Activated CD8-positive, alpha-beta memory T cell treated with anti-CD3 and anti-CD28 coated beads for 1 hour (primary cell): ENCODE data around the gene GPR52.
"Not testable (repeated sequence)": the region's sequence is repeated elsewhere in the genome, so short reads cannot be mapped to it uniquely, and the experiment has no call there.

Experiments used
- DNase-seq, 2 donors: peaks; one replicate each; pipeline ENCODE4 v3.0.0-alpha.2; 2020; ENCODE audit warnings: low read depth in 1 of 2; ENCODE audit errors: extremely low read depth in 1 of 2

GPR52 gene, protein sequence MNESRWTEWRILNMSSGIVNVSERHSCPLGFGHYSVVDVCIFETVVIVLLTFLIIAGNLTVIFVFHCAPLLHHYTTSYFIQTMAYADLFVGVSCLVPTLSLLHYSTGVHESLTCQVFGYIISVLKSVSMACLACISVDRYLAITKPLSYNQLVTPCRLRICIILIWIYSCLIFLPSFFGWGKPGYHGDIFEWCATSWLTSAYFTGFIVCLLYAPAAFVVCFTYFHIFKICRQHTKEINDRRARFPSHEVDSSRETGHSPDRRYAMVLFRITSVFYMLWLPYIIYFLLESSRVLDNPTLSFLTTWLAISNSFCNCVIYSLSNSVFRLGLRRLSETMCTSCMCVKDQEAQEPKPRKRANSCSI

DNA sequence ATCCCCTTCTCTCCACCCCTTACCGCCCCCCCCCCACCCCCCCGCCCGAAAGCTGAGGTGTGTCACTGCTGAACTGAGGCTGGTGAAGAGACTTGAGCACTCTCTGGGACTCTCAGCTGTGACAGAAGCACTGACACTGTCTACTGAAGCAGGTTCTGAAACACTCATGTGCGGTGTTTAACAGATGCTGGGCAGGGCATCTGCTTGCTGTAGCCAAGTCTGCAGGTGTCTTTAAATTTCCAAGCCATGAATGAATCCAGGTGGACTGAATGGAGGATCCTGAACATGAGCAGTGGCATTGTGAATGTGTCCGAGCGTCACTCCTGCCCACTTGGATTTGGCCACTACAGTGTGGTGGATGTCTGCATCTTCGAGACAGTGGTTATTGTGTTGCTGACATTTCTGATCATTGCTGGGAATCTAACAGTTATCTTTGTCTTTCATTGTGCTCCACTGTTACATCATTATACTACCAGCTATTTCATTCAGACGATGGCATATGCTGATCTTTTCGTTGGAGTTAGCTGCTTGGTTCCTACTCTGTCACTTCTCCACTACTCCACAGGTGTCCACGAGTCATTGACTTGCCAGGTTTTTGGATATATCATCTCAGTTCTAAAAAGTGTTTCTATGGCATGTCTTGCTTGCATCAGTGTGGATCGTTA is at the start of gene GPR52:
Gene GPR52, plus strand, starts transcription at position 99 of the 665 bp plus-strand sequence. Its CDS starts 148 bp downstream, at position 247.
- DNase-seq = no peak

DNA sequence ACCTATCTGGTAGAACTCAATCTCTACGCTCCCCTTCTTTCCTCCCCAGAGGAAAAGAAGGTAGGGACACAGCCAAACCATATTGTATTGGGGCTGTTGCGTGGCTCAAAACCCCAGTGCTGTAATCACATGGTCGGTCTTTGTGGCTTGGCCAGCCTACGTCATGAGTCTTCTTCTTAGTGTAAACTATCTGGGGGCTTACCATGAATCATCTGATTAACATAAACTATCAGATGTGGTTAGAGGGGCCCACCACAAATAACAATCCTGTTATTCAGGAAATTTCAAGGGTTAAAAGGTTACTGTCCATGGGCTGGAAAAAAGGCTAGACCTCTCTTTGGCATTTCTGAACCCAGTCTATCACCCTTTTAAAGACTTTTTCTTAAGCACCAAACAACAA is 49.5 kb upstream of the GPR52 start:
- no peak for DNase-seq

DNA sequence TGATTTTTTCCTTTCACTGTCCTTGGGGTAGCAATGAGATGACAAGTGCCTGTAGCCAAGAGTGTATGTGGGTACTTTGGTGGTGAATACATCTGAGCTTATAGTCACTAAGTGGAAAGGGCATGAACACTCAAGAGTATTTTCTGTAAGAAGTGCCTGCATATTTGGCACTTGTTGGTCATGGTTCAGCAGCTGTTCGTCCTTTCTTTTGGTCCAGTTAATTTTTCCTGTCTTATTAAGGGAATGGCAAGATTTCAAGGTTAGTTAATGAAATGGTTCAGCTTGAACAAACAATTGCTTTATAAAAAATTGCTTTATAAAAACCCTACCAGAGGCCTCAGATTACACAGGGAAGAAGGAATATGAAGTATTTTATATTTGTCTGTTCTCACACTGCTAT is 48.6 kb upstream of the GPR52 start:
- no peak for DNase-seq

DNA sequence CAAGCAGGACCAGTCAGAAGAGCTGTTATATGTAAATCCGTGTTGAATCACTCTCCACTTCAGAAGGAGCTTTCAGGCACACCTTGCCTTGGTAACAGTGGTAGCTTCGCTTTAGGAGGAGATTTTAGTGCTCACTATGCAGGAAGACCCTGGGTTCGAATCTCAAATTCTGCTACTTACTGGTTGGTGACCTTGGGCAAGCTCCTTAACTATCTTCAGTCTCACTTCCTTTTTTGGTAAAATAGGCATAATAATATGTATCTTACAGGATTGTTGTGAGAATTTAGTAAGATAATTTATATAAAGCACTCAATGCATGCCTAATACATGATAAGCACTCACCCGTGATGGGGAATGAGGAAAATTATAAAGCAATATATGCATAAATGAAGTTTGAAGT is 46.7 kb upstream of the GPR52 start:
- DNase-seq = no peak

DNA sequence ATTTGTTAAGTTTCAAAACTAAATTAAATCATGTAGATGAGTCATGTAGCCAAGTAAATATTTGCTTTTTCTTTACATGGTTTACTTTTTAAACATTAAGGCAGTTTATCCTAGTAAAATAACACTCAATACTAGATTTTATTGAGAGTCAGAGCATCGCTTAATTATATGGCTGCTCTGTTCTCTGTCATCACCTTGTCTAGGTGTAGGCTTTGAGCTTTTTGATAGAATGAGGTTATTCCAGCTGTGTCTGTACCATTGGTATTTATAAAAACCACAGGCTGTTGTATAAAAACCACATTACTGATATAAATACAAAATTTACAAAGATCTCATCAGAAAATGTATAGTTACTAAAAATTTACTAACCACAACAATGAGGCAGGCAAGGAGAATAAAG is 42.5 kb upstream of the GPR52 start:
- DNase-seq = no peak

DNA sequence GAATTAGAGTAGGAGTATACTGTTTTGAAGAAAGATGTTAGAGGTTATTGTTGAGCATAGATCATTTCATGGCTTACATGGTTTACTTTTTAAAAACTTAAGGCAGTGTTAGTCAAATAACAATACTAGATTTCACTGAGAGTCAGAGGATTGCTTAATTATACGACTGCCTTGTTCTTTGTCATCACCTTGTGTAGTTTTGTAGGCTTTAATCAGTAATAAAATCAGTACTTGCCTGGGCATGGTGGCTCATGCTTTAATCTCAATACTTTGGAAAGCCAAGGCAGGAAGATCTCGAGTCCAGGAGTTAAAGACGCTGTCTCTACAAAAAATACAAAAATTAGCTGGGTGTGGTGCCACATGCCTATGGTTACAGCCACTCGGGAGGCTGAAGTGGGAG is 41.3 kb upstream of the GPR52 start:
- no peak for DNase-seq

DNA sequence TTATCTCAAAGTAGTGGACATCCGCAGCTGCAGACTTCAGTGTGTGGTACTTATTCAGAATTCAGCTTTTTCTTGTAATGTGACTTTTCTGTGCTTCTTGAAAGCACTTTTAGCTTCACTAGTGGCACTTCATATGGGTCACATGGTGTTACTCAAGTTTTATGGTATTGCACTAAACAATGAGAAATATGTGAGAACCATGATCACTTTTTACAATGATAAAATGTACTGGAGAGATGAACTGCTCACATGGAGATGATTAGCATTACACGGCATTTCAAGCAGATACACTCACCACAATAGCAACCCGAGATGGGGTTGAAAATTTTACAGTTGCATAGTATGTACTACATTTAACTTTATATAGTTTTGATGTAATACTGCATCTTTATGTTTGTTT is 40.1 kb upstream of the GPR52 start:
- DNase-seq = no peak

DNA sequence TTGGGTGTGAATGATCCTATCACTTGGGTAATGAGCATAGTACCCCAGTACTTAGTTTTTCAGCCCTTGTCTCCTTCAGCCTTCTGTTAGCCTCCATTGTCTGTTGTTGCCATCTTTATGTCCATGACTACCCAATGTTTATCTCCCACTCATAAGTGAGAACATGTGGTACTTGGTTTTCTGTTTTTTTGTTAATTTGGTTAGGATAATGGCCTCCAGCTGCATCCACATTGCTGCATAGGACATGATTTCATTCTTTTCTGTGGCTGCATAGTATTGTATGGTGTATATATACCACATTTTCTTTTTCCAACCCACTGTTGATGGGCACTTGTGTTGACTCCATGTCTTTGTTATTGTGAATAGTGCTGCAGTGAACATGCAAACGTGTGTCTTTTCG is 39.6 kb upstream of the GPR52 start:
- no peak for DNase-seq

DNA sequence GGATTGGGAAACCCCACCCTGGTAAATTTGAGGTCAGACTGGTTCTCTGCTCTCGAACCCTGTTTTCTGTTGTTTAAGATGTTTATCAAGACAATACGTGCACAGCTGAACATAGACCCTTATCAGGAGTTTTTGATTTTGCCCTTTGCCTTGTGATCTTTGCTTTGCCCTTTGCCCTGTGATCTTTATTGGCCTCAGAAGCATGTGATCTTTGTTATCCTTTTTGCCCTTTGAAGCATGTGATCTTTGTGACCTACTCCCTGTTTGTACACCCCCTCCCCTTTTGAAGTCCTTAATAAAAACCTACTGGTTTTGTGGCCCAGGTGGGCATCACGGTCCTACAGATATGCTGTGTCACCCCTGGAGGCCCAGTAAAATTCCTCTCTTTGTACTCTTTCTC is 38.0 kb upstream of the GPR52 start:
- not testable (repeated sequence) for DNase-seq

DNA sequence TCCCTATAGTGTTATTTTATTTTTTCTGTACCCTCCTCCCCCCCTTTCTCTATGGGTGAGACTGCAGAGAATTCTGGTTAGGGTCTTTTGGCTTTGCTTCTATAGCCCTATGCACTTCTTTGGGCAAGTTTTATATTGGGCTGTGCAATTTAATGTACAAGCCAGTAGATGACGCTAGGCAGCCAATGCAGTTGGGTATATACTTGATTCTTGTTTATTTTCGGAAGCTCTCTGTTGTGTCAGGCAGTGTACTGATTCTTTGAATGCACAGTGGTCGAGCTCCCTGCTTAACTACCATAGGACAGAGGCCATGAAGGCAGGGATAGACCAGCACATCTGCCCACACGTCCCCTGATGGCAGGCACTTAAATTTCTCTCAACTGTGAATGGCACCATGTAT is 34.1 kb upstream of the GPR52 start:
- DNase-seq = no peak

DNA sequence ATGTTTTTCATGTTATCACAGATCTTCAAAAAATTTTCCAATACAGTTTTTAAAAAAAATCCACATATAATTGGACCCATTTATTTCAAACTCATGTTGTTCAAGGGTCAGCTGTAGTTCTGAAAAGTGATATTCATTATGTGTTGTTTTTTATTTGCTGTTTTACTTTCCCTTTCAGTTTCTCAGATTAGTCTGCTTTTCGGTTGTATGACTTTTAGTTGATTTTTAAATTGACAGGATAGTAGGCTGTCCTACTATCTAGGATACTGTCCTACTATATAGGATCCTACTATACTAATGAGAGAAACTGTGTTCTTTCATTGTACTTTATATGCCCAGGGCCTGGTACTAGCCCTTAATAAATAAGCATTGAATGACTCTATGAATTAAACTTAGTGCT is 33.6 kb upstream of the GPR52 start:
- DNase-seq = no peak

DNA sequence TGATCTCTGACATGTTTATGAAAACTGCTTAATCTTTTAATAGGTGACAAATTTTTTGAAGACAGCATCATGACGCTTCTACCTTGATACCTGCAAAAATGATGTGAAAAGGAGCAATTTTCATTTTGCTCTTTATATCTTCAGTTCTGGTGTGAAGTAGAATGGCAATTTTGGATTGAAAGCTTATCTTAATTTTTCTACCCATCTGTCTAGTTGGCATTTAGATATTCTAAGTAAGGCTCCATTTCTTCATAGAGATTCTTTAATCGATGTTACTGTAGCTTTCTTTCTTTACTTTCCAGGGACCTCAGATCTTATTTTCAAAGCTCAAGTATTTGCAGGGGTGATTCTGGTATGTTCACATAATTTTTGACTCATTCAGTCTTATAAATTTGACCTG is 32.3 kb upstream of the GPR52 start:
- no peak for DNase-seq

DNA sequence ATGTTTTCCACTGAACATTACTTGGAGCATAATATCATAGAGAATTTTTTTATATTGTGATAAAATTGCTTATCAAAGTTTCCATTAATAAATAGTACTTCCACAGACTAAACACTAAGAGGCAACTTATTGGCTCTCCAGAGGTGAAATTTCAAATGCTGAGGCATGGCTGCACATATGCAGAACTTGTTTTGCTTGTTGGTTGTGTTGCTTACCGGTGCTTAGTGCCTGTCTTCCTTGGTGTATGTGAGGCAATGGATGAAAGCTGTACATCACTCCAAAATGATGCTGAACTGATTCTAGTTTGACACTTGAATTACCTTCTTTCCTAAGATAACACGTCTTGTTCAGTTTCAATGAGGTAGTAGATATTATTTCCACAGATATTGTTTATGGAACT is 29.8 kb upstream of the GPR52 start:
- DNase-seq = no peak

DNA sequence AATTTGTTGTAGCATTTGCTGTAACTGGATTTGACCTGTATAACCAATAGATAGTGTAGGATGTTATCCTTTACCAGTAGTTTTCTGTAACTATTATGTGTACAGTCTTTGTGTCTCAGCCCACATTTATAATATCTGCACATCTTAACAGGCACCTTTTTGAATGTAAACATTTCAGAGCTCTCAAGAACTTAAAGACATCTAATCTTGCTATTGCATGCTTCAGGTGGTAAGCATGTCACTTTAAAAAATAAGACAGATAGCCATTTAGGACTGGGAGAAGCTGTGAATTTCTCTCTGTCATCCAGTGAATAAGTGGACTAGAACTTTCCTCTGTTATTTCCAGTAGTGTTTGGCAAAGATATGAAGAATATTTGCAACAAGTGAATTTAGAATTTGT is 22.6 kb upstream of the GPR52 start:
- DNase-seq = no peak

DNA sequence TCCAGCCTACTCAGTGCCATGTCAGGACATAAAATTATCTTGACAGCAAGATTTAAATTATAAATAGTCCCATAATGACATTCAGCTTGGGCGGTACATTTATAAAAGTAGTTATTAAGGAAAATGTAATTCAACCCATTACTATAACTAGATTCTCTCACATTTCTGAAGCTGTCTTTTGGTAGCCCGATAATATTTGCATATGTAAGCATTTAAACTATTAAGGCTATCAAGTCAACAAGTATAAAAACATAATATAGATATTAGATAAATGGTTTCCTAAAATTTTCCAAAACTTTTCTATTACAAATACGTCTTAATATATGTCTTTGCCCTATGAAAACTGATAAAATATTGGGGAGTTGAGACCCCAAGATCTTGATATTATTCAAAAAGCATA is 21.6 kb upstream of the GPR52 start:
- no peak for DNase-seq

DNA sequence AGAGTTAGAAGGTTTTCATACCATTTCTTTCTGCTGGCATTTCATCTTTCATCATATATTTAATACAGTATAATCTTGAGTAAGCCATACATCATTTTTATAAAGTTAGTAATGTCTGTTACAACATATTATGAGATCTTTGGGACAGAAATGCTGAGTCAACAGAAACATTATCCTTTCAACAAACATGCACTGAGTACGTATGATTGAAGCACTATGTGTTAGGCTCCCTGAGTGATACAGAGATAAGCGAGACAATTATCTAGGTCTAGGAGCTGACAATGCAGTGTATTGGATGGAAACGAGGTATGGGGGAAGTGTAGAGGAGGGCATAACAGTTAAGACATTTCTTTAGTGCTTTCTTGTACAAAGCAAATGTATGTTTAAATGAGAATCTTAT is 19.7 kb upstream of the GPR52 start:
- DNase-seq = no peak

DNA sequence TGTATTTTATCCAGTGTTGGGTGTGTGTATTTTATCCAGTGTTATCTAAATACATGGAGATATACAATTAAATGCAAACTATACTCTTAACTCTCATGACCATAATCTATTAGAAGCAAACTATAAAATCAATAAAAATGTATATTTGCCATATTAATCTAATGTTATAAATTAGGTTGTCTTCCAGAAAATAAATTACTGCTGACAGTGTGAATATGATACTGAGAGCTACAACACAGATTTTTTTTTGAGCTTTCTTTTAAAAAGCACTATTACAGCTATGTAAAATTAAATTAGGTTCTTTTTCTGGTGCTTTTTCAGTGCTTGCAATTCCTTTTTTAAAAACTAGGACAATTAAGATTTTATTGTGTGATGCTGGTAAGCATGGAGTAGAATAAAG is 19.0 kb upstream of the GPR52 start:
- no peak for DNase-seq

DNA sequence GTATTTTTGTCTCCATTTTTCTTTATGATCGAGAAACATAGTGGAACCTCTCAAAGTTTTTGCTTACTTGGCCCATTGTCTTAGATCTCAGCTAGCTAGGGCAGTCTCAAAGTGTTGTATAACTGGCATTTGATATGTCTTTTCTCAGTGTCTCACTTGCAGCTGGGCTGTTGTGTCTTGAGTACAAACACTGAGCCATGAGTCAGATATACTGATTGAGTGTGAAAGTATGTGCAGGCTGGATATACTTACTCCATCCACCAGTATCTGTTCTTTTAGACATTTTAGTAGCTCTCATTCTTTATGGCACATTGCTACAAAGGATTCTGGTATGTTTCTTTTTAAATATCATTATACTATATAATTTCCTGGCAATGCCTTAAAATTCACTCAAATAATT is 14.3 kb upstream of the GPR52 start:
- DNase-seq = no peak

DNA sequence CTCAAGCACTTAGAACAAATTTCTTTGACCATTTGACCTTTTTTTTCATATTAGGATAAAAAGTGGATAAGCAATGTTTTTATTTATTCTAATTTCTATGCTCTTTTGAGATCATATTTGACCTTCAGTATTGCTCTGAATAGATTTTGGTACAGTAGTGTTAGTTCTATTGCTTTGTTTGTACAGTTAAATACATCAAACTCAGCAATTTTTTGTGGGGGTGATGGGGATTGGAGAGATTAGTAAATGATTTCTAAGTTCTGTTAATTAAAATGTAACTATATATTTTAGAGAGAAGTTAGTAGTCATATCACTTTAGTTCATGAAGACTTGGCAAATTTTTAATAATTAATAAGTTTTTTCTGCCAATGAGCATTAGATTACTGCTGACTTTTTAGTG is 2.4 kb upstream of the GPR52 start:
- DNase-seq = no peak

DNA sequence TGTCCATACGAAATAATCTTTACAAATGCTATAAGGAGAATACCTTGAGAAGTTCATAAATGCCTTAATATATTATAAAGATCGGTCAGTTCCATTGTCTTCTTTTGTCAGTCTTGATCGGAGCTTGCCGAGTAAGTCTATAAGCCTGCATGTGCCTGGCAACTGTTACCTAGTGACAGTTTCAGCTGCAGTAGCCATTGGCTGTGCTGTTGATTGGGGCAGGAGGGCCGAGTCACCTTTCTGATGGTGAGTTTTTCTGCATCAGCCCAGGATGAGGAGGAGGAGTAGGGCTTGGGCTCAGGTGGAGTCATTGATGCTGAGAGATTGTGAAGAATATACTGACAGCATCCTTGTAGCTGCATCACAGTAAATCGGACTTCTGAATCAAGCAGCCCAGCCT is 1.9 kb upstream of the GPR52 start:
- no peak for DNase-seq

DNA sequence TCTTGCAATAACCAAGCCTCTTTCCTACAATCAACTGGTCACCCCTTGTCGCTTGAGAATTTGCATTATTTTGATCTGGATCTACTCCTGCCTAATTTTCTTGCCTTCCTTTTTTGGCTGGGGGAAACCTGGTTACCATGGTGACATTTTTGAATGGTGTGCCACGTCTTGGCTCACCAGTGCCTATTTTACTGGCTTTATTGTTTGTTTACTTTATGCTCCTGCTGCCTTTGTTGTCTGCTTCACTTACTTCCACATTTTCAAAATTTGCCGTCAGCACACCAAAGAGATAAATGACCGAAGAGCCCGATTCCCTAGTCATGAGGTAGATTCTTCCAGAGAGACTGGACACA is 743 bp downstream of the GPR52 start:
- no peak for DNase-seq

DNA sequence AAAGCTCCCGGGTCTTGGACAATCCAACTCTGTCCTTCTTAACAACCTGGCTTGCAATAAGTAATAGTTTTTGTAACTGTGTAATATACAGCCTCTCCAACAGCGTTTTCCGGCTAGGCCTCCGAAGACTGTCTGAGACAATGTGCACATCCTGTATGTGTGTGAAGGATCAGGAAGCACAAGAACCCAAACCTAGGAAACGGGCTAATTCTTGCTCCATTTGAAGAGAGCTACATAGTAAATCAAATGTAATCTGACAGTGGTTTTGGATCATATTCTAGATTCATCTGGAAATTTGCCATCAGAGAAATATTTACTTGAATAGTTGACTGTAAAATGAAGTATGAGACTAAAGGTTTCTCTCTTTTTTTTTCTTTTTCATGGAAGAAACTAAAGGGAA is 1.2 kb downstream of the GPR52 start:
- no peak for DNase-seq

DNA sequence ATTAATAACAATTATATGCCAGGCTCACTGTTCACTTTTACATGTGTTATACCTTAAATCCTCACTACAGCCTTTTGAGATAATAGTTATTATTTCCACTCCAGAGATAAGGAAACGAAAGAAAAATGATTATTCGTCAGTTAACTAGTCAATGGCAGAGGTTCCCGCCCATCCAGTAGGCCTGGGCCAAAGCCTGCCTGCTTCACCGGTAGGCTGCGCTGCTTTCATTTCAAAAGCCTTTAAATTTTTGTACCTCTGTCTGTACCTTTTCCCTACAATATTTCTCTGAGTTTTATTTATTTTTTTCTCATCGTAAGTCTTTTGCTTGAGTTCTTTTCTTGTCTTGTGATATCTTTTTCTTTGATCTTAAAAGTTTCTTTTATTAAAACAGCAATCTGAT is 3.6 kb downstream of the GPR52 start:
- DNase-seq = no peak
